ENCODE data around the gene CDKN2B-AS1. TPM values are rescaled to one million over a fixed set of nuclear protein-coding genes. Genes with fewer than 3 reads are reported as not detected.

CDKN2B-AS1 gene
- total and polyA plus RNA-seq, 8 donors, result 0.18 to 1.6 (median 0.36) TPM

- intact Hi-C loops (cut with DNase I), result no loop called here
- peak; percentile 86 for ATAC-seq
- DNase-seq, result peak in 1 of 4 donors; percentile 34
- H3K9me3 ChIP-seq, result no peaks in the 10 kb centered on the region
- peaks cover 0 to 3% of the 10 kb centered on the region in 2 donors for H3K27me3 ChIP-seq
- H3K36me3 ChIP-seq, result no peaks in the 10 kb centered on the region
- TF ChIP-seq, protein P1, sequence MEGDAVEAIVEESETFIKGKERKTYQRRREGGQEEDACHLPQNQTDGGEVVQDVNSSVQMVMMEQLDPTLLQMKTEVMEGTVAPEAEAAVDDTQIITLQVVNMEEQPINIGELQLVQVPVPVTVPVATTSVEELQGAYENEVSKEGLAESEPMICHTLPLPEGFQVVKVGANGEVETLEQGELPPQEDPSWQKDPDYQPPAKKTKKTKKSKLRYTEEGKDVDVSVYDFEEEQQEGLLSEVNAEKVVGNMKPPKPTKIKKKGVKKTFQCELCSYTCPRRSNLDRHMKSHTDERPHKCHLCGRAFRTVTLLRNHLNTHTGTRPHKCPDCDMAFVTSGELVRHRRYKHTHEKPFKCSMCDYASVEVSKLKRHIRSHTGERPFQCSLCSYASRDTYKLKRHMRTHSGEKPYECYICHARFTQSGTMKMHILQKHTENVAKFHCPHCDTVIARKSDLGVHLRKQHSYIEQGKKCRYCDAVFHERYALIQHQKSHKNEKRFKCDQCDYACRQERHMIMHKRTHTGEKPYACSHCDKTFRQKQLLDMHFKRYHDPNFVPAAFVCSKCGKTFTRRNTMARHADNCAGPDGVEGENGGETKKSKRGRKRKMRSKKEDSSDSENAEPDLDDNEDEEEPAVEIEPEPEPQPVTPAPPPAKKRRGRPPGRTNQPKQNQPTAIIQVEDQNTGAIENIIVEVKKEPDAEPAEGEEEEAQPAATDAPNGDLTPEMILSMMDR (IDR thresholded peaks at IDR 0.05), result no peak
- H3K4me1 ChIP-seq, result peaks cover 8 to 12% of the 10 kb centered on the region in 2 donors
- peak overlapping the region; percentile 60 to 70 for H3K27ac ChIP-seq
- H3K4me3 ChIP-seq, result no peak overlapping the region
These were observed 123.2 kb downstream of the CDKN2B-AS1 start for GRCh38 chr9:22117511-22118384.

DNA sequence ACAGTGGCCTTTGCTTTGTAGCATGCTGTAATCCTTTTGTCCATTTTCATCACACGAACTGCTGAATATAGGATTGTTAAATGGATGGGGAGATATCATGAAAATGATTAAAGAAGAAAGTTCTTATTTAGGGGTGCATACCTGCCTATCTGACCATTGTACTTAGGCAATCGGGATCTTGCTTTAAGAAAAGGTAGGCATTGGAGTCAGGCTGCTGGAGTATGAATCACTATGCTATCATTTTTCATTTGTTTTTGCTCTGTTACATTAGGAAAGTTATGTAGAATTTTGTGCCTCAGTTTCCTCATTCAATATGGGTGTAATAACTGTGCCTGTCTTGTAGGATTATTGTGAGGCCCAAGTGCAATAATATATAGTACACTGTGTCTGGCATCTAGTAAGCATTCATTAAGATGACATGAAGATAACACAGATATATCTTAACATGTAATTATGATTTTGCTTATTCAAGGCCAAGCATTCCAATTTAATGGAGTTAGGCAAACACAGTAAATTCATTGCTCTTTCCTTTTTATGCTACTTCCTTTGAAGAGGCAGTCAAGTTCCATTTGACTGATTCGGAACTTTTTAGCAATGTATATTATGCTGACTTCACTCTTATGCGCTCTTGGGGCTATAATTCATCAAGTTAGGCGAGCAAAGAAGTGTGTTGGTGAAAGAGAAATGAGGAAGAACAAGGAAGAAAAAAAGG lies 124.4 kb downstream of the CDKN2B-AS1 start:
- TF ChIP-seq, protein P1 (IDR thresholded peaks at IDR 0.05), result no peak
- H3K4me1 ChIP-seq, result peaks cover 8 to 12% of the 10 kb centered on the region in 2 donors
- H3K9me3 ChIP-seq, result no peaks in the 10 kb centered on the region
- DNase-seq (no peak), ATAC-seq (no peak)
- H3K36me3 ChIP-seq, result no peaks in the 10 kb centered on the region
- H3K27me3 ChIP-seq, result no peaks in the 10 kb centered on the region
- peak overlapping the region in 1 of 2 donors; percentile 70 for H3K27ac ChIP-seq
- no peak overlapping the region for H3K4me3 ChIP-seq
- intact Hi-C loops (cut with DNase I), result no loop called here

GRCh38 chr9:22119522-22120158 lies 125.0 kb downstream of the CDKN2B-AS1 start:
- intact Hi-C loops (cut with DNase I), result loop anchor here in 1 of 2 donors (10.0 kb wide), 1 partner anchor 305 kb away; no protein-coding TSS in a partner anchor
- Histone ChIP-seq H3K36me3 (no peaks in the 10 kb centered on the region), H3K4me1 (peaks cover 8 to 12% of the 10 kb centered on the region in 2 donors), H3K4me3 (no peak overlapping the region), H3K27me3 (no peaks in the 10 kb centered on the region), H3K9me3 (no peaks in the 10 kb centered on the region), H3K27ac (no peak overlapping the region)
- TF ChIP-seq, protein P1 (IDR thresholded peaks at IDR 0.05), result peak in 1 of 2 donors; percentile 46
- ATAC-seq (peak; percentile 76), DNase-seq (peak in 1 of 4 donors; percentile 7)

GRCh38 chr9:22120159-22120549 lies 125.6 kb downstream of the CDKN2B-AS1 start:
- no peaks in the 10 kb centered on the region for H3K9me3 ChIP-seq
- no peaks in the 10 kb centered on the region for H3K36me3 ChIP-seq
- TF ChIP-seq, protein P1 (IDR thresholded peaks at IDR 0.05), result no peak
- no peak for DNase-seq
- H3K27ac ChIP-seq, result no peak overlapping the region
- H3K27me3 ChIP-seq, result no peaks in the 10 kb centered on the region
- intact Hi-C loops (cut with DNase I), result loop anchor here in 1 of 2 donors (10.0 kb wide), 1 partner anchor 305 kb away; no protein-coding TSS in a partner anchor
- H3K4me1 ChIP-seq, result peaks cover 8 to 12% of the 10 kb centered on the region in 2 donors
- ATAC-seq, result no peak
- H3K4me3 ChIP-seq, result no peak overlapping the region
